CD4-positive, alpha-beta memory T cell (primary cell): ENCODE measurements around the gene IRF9. TPM values are rescaled to one million over a fixed set of nuclear protein-coding genes. Genes with fewer than 3 reads are reported as not detected.

Source experiments
- CTCF ChIA-PET: fragments of 350-600 bp; sonication (Branson Sonifier 250); formaldehyde crosslinking; loops from one replicate; lab custom pipeline; 2021; ENCODE audit warnings: inconsistent platforms; ENCODE audit not compliant: partially characterized antibody; lab: Charles Lee
- POLR2A ChIA-PET: fragments of 350-600 bp; sonication (Branson Sonifier 250); formaldehyde crosslinking; loops from one replicate; lab custom pipeline; 2021; ENCODE audit not compliant: partially characterized antibody; lab: Charles Lee
- DNase-seq, 5 donors: peaks; one replicate each; pipeline versions ENCODE4 v3.0.0 to v3.0.0-alpha.2; 2020 to 2022; ENCODE audit warnings: mixed read lengths in 1 of 5
- H3K27ac ChIP-seq: one replicate; pipeline ENCODE4 v1.7.0; 2013; ENCODE audit warnings: low read depth, low read length
- H3K27me3 ChIP-seq: 2 replicates; pipeline ENCODE4 v1.7.0; 2013; ENCODE audit warnings: mild to moderate bottlenecking, low read length, moderate library complexity; ENCODE audit not compliant: insufficient read depth
- H3K36me3 ChIP-seq: 2 replicates; pipeline ENCODE4 v1.7.0; 2013; ENCODE audit warnings: mild to moderate bottlenecking, low read length, moderate library complexity; ENCODE audit not compliant: insufficient read depth
- H3K4me1 ChIP-seq: 2 replicates; pipeline ENCODE4 v1.7.0; 2013; ENCODE audit warnings: mild to moderate bottlenecking, low read length, moderate library complexity; ENCODE audit not compliant: insufficient read depth
- H3K4me3 ChIP-seq, 2 donors: one replicate each; pipeline ENCODE4 v1.7.0; 2013; ENCODE audit warnings: low read length in 2 of 2, mild to moderate bottlenecking in 1 of 2
- H3K9me3 ChIP-seq, 2 donors: one replicate each; pipeline ENCODE4 v1.7.0; 2013; ENCODE audit warnings: low read length in 2 of 2, control low read depth in 1 of 2; ENCODE audit not compliant: control insufficient read depth in 1 of 2
- H3K27ac Mint-ChIP-seq, 7 donors: one replicate each; pipeline ENCODE4 v1.8.0; 2020 to 2021; ENCODE audit warnings: mixed read lengths in 7 of 7, mild to moderate bottlenecking in 6 of 7, inconsistent platforms in 3 of 7, moderate library complexity in 3 of 7
- H3K27me3 Mint-ChIP-seq, 2 donors: one replicate each; pipeline ENCODE4 v1.8.0; 2020 to 2021; ENCODE audit warnings: mixed read lengths in 2 of 2
- H3K36me3 Mint-ChIP-seq, 2 donors: one replicate each; pipeline ENCODE4 v1.8.0; 2020 to 2021; ENCODE audit warnings: mixed read lengths in 2 of 2, inconsistent platforms in 1 of 2, mild to moderate bottlenecking in 1 of 2
- H3K4me1 Mint-ChIP-seq, 4 donors: one replicate each; pipeline ENCODE4 v1.8.0; 2020 to 2021; ENCODE audit warnings: mixed read lengths in 4 of 4, mild to moderate bottlenecking in 1 of 4
- H3K4me3 Mint-ChIP-seq, 8 donors: one replicate each; pipeline ENCODE4 v1.8.0; 2020 to 2021; ENCODE audit warnings: mixed read lengths in 8 of 8, mild to moderate bottlenecking in 7 of 8, moderate library complexity in 6 of 8, inconsistent platforms in 3 of 8
- H3K9me3 Mint-ChIP-seq, 8 donors: one replicate each; pipeline ENCODE4 v1.8.0; 2020 to 2021; ENCODE audit warnings: mixed read lengths in 8 of 8, mild to moderate bottlenecking in 5 of 8, inconsistent platforms in 3 of 8, moderate library complexity in 1 of 8
- intact Hi-C: fragments of 100-400 bp; cut with micrococcal nuclease; formaldehyde crosslinking; loops from one replicate; pipeline ENCODE4 v1.15.1; 2023
- polyA plus RNA-seq, 2 donors: library from polyadenylated mRNA; unstranded; fragments of 300-500 nt; fragmentation: Illumina TruSeq; gene quantifications; one replicate each; pipeline ENCODE4 v1.2.3, GENCODE V29; 2021
- total RNA-seq, 2 experiments: library from RNA; stranded (reverse); gene quantifications; one replicate each; pipeline ENCODE4 v1.2.3, GENCODE V29; 2021

The IRF9 gene
- total and polyA plus RNA-seq, 4 experiments from 2014 or later, result 59.3 to 157 (median 137) TPM

DNA sequence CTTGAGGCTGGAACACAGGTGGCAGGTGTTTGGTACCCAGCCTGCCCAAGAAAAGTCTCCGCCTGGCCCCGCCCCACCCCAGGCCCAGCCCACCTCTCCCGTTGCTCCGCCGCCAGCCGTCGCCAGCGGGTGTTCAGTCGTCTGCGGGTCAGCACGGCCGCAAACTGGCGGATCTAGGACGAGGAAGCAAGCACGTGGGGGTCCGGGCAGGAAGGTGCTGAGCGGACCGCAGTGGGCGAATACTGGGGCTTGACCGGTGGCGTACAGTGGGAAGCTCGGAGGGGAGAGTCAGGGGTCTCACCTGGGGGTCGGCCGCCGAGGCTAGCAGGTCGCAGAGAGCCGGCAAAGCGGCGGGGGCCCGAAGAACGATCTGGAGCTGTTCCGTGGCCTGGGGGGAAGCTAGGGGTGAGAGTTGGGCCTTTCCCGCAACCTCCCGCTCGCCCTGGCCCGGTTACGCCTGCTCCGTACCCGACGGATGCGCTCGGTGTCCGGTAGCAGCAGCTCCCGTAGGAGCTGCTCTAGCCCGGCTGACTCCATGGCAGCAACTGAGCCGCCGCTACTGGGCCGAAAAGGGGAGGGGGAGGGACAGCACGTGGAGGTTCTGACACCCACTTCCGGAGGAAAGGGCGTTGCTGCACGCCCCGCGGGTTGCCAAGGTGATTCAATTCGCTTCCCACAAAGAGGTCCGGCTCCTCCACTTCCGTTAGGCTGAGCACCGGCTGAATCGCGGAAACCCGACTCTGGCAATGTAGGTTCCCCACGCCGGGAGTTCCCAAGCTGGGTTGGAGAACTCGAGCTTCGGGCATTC, 27.4 kb downstream of the IRF9 start, which contains the start of gene IPO4:
Gene IPO4, minus strand, starts transcription at position 566 of the 808 bp plus-strand sequence. Its CDS starts 29 bp downstream, at position 537.
- intact Hi-C loops, result loop anchor here (1.0 to 2.0 kb wide), 7 partner anchors 17 to 74 kb away; partner anchors contain the start of genes CHMP4A, DCAF11, GMPR2 and IRF9

DNA sequence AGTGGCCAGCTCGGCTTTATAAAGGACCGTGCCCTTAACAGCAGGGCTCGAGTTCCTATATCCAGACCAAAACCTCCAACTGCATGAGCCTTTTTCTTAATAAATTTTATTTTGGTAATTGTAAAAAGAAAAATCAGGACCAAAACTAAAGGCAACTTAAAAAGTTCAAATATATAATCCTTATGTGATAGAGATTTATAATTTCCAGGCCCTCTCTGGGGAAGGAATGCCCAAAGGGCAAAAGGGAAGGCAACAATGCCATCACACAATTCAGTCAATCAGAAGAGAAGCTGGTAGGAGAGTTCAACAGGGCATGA, 28.0 kb downstream of the IRF9 start:
- Histone ChIP-seq H3K9me3 (no peaks in the 10 kb centered on the region), H3K4me3 (no peak overlapping the region), H3K4me1 (peaks cover 26% of the 10 kb centered on the region), H3K36me3 (peaks cover 42% of the 10 kb centered on the region), H3K27ac (peak overlapping the region; percentile 80), H3K27me3 (no peaks in the 10 kb centered on the region)
- POLR2A ChIA-PET, result interaction anchor here (0.8 to 5.6 kb wide), 26 partner anchors 10 to 241 kb away, joined by 3 to 75 read pairs (median 5); partner anchors contain the start of genes CBLN3, CHMP4A, DCAF11 and EMC9
- Mint-ChIP-seq H3K4me1 (peaks cover 22 to 59% (median 38%) of the 10 kb centered on the region in 4 donors), H3K27me3 (no peaks in the 10 kb centered on the region), H3K36me3 (peaks cover 14 to 47% of the 10 kb centered on the region in 2 donors), H3K27ac (peak overlapping the region; percentile 93 to 96 (median 96)), H3K4me3 (peak overlapping the region in 7 of 8 donors; percentile 91 to 96 (median 93)), H3K9me3 (no peaks in the 10 kb centered on the region)
- no peak for DNase-seq
- intact Hi-C loops, result loop anchor here (2.0 kb wide), 1 partner anchor 54 kb away; the partner anchor contains the start of gene TINF2
- CTCF ChIA-PET, result interaction anchor here (0.6 to 3.9 kb wide), 10 partner anchors 25 to 119 kb away, joined by 3 to 15 read pairs (median 4); partner anchors contain the start of genes CHMP4A, CIDEB, IRF9 and MDP1

More for the DNA sequence above, 27.4 kb downstream of the IRF9 start, which contains the start of gene IPO4:
- peak; percentile 92 to 98 (median 95) for DNase-seq
- peak within 1 kb of the TSS; percentile 80 for H3K27ac ChIP-seq
- Mint-ChIP-seq H3K36me3 (peaks cover 14 to 50% of the 10 kb centered on the region in 2 donors), H3K9me3 (no peaks in the 10 kb centered on the region), H3K4me1 (peaks cover 20 to 56% (median 36%) of the 10 kb centered on the region in 4 donors), H3K27ac (peak within 1 kb of the TSS; percentile 93 to 96 (median 96)), H3K4me3 (peak within 1 kb of the TSS; percentile 90 to 96 (median 93)), H3K27me3 (no peaks in the 10 kb centered on the region)
- POLR2A ChIA-PET, result interaction anchor here (0.8 to 5.6 kb wide), 28 partner anchors 10 to 241 kb away, joined by 3 to 75 read pairs (median 5); partner anchors contain the start of genes CBLN3, CHMP4A, DCAF11 and EMC9
- no peaks in the 10 kb centered on the region for H3K27me3 ChIP-seq
- H3K36me3 ChIP-seq, result peaks cover 43% of the 10 kb centered on the region
- H3K4me1 ChIP-seq, result peaks cover 23% of the 10 kb centered on the region
- H3K4me3 ChIP-seq, result peak within 1 kb of the TSS; percentile 31 to 90
- CTCF ChIA-PET, result interaction anchor here (0.6 to 3.9 kb wide), 9 partner anchors 25 to 82 kb away, joined by 3 to 15 read pairs (median 4); partner anchors contain the start of genes CHMP4A, IRF9, MDP1 and RNF31
- H3K9me3 ChIP-seq, result no peaks in the 10 kb centered on the region

DNA sequence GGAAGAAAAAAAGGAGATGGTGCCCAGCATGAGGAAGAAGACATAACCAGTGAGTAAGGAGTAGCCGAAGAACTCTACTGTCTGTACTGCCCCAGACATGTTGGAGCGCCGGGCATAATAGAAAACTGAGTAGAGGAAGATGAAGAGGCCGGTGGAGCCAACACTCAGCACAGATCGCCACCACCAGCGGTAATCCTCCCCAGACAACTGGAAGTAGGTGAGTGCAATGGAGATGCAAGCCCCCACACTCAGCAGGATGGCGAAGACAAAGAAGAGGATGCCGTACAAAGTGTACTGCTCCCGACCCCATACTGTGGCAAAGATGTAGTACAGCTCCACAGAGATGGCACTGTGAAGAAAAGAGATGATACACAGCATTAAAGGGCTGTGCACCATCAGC, 28.4 kb downstream of the IRF9 start:
- Mint-ChIP-seq H3K9me3 (no peaks in the 10 kb centered on the region), H3K27me3 (no peaks in the 10 kb centered on the region), H3K27ac (peak overlapping the region; percentile 93 to 96 (median 96)), H3K36me3 (peaks cover 14 to 47% of the 10 kb centered on the region in 2 donors), H3K4me3 (peak overlapping the region in 1 of 8 donors; percentile 96), H3K4me1 (peaks cover 26 to 63% (median 43%) of the 10 kb centered on the region in 4 donors)
- Histone ChIP-seq H3K9me3 (no peaks in the 10 kb centered on the region), H3K27ac (peak overlapping the region; percentile 80), H3K4me1 (peaks cover 30% of the 10 kb centered on the region), H3K4me3 (no peak overlapping the region), H3K27me3 (no peaks in the 10 kb centered on the region), H3K36me3 (peaks cover 38% of the 10 kb centered on the region)
- POLR2A ChIA-PET, result interaction anchor here (0.9 to 5.6 kb wide), 21 partner anchors 10 to 150 kb away, joined by 3 to 75 read pairs (median 6); partner anchors contain the start of genes CHMP4A, DCAF11, GMPR2 and IRF9
- no peak for DNase-seq
- CTCF ChIA-PET, result interaction anchor here (0.6 to 3.9 kb wide), 9 partner anchors 24 to 119 kb away, joined by 3 to 15 read pairs (median 4); partner anchors contain the start of genes CHMP4A, CIDEB, IRF9 and MDP1
- intact Hi-C loops, result loop anchor here (2.0 kb wide), 1 partner anchor 53 kb away; the partner anchor contains the start of gene TINF2

DNA sequence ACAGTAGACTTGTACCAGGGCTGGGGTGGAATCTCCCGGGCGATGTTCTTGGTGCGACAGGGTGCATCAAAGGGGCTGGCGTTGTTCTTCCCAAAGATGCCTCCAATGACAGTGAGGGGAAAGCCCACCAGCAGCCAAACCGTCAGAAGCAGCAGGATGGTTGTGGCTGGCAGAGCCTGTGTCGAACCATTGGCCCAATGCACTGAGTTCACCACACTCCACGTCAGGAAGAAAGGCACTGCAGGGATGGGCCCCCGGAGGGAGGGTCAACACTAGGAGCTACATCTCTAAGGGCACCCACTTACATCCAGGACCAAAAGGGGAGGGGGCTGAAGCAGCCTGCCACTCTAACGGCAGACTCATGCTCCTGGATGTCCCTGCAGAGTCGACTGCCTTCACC, 29.4 kb downstream of the IRF9 start:
- Mint-ChIP-seq H3K27ac (peak overlapping the region in 6 of 7 donors; percentile 32 to 96 (median 86)), H3K27me3 (no peaks in the 10 kb centered on the region), H3K4me1 (peaks cover 32 to 69% (median 50%) of the 10 kb centered on the region in 4 donors), H3K4me3 (no peak overlapping the region), H3K9me3 (no peaks in the 10 kb centered on the region), H3K36me3 (peaks cover 14 to 52% of the 10 kb centered on the region in 2 donors)
- DNase-seq, result peak in 1 of 5 donors; percentile 37
- H3K36me3 ChIP-seq, result peaks cover 28% of the 10 kb centered on the region
- ChIA-PET POLR2A (interaction anchor here (1.3 kb wide), 1 partner anchor 52 kb away, joined by 3 read pairs; the partner anchor contains the start of gene TINF2), CTCF (interaction anchor here (1.1 to 1.4 kb wide), 2 partner anchors 29 to 118 kb away, joined by 3 read pairs; partner anchors contain the start of genes CIDEB and IRF9)
- intact Hi-C loops, result no loop called here
- peaks cover 36% of the 10 kb centered on the region for H3K4me1 ChIP-seq
- no peak overlapping the region for H3K27ac ChIP-seq
- H3K27me3 ChIP-seq, result no peaks in the 10 kb centered on the region
- no peak overlapping the region for H3K4me3 ChIP-seq
- H3K9me3 ChIP-seq, result no peaks in the 10 kb centered on the region

DNA sequence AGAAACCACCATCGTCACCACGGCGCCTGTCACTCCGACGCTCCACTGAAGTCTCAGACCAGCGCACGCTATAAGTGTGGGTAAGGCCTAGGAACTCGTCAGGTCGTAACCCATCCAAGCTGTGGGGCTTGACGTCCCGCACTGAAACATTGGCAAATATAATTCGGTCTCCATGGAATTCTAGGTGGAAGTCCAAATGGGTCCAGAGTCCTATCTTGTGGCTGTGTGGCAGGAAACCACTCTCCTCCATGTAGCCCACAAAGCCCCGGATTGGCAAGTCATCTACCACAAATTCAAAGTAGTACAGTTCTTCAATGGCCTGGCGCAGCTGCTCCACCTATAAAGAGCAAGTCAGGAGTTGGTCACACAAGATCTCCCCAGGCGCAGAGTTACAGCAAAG, 31.9 kb downstream of the IRF9 start:
- Histone ChIP-seq H3K27me3 (no peaks in the 10 kb centered on the region), H3K4me3 (no peak overlapping the region), H3K9me3 (no peaks in the 10 kb centered on the region), H3K36me3 (peaks cover 15% of the 10 kb centered on the region), H3K4me1 (peaks cover 43% of the 10 kb centered on the region), H3K27ac (no peak overlapping the region)
- POLR2A ChIA-PET, result interaction anchor here (3.8 to 4.3 kb wide), 2 partner anchors 19 to 56 kb away, joined by 26 to 107 read pairs; partner anchors contain the start of genes CHMP4A and PSME1
- intact Hi-C loops, result no loop called here
- H3K4me3 Mint-ChIP-seq, result peak overlapping the region in 5 of 8 donors; percentile 13 to 36 (median 25)
- DNase-seq, result no peak
- peaks cover 0 to 2% (median 0%) of the 10 kb centered on the region in 8 donors for H3K9me3 Mint-ChIP-seq
- peak overlapping the region; percentile 25 to 94 (median 73) for H3K27ac Mint-ChIP-seq
- peaks cover 31 to 70% (median 54%) of the 10 kb centered on the region in 4 donors for H3K4me1 Mint-ChIP-seq
- H3K36me3 Mint-ChIP-seq, result peaks cover 14 to 49% of the 10 kb centered on the region in 2 donors
- CTCF ChIA-PET, result no interaction called here
- no peaks in the 10 kb centered on the region for H3K27me3 Mint-ChIP-seq

DNA sequence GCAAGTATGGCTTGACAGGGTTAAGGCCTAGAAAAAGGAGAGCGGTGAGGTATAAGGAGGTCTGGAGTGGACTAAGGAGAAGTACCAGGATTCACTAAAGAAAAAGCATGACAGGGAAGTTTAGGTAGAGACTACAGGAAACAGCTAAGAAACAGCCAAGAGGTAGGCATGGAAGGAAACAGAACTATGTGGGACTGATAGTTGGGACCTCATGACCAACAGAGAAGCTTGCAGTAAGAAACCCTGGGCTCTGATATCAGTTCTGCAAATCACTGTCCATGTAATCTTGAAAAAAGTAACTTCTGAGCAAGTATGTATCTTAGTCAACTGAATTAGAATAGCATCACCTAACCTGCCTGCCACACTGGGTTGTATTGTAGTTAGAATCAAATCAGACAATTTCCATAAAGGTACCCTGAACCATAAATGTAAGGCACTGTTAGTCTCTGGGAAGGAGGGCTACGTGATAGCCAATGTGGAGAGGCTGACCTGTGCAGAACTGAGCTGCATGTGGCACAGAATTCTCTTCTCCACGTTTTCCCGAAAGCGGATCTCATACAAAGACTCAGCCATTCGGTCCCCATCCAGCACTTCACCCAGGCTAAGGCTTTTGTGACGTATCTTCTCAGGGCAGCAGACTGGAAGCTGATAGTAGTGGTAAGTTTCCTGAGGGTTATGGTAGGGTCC, 33.3 kb downstream of the IRF9 start:
- H3K36me3 Mint-ChIP-seq, result peaks cover 20 to 44% of the 10 kb centered on the region in 2 donors
- Histone ChIP-seq H3K9me3 (no peaks in the 10 kb centered on the region), H3K27ac (peak overlapping the region; percentile 98), H3K36me3 (peaks cover 15% of the 10 kb centered on the region), H3K4me3 (peak overlapping the region; percentile 87 to 90), H3K4me1 (peaks cover 39% of the 10 kb centered on the region), H3K27me3 (no peaks in the 10 kb centered on the region)
- CTCF ChIA-PET, result interaction anchor here (1.0 to 3.7 kb wide), 6 partner anchors 21 to 103 kb away, joined by 3 to 23 read pairs (median 8); partner anchors contain the start of genes CHMP4A, EMC9, IRF9 and MDP1
- no peak for DNase-seq
- peak overlapping the region; percentile 93 to 98 (median 94) for H3K4me3 Mint-ChIP-seq
- H3K27me3 Mint-ChIP-seq, result no peaks in the 10 kb centered on the region
- POLR2A ChIA-PET, result interaction anchor here (1.3 to 4.3 kb wide), 18 partner anchors 18 to 248 kb away, joined by 3 to 107 read pairs (median 18); partner anchors contain the start of genes CBLN3, CHMP4A, DCAF11 and EMC9
- peaks cover 0 to 2% (median 0%) of the 10 kb centered on the region in 8 donors for H3K9me3 Mint-ChIP-seq
- intact Hi-C loops, result loop anchor here (2.0 kb wide), 1 partner anchor 76 kb away; the partner anchor contains the start of gene RABGGTA
- H3K4me1 Mint-ChIP-seq, result peaks cover 34 to 67% (median 54%) of the 10 kb centered on the region in 4 donors
- peak overlapping the region; percentile 92 to 99 (median 97) for H3K27ac Mint-ChIP-seq
